ENCODE measurements around the gene GALNT1. TPM values are rescaled to one million over a fixed set of nuclear protein-coding genes. Genes with fewer than 3 reads are reported as not detected.

The GALNT1 gene
- total and polyA plus RNA-seq, 2 donors (not counting 1 experiment from before 2014, with no cell fraction given), result 7.5 to 51.3 TPM

- Mint-ChIP-seq H3K27me3 (peaks cover 3% of the 10 kb centered on the region), H3K4me1 (no peaks in the 10 kb centered on the region), H3K4me3 (no peak overlapping the region), H3K9me3 (ENCODE audit: insufficient read depth) (no peaks in the 10 kb centered on the region), H3K27ac (no peak overlapping the region)
- ChIA-PET POLR2A (no interaction called here), CTCF (no interaction called here)
- Histone ChIP-seq H4K20me1 (ENCODE audit: control insufficient read depth, insufficient read depth, low read length, poor library complexity, severe bottlenecking) (no peaks in the 10 kb centered on the region), H3K4me3 (ENCODE audit: control extremely low read depth in 1 of 5, extremely low read depth in 1 of 5, insufficient read depth in 1 of 5, low read depth in 2 of 5, low read length in 4 of 5) (no peak overlapping the region), H3K4me1 (ENCODE audit: control insufficient read depth in 2 of 2, insufficient read depth in 2 of 2, low read length in 2 of 2) (no peaks in the 10 kb centered on the region), H3K27ac (ENCODE audit: low read length in 2 of 2) (no peak overlapping the region), H2AFZ (ENCODE audit: insufficient read depth, low read depth, low read length, poor library complexity, severe bottlenecking) (no peak overlapping the region), H3K9ac (ENCODE audit: low read length) (no peak overlapping the region), H3K79me2 (ENCODE audit: control insufficient read depth, insufficient read depth, low read length) (no peaks in the 10 kb centered on the region), H3K9me3 (ENCODE audit: control extremely low read depth in 1 of 3, control insufficient read depth in 2 of 3, insufficient read depth in 1 of 3, low read length in 2 of 3) (peaks cover 0 to 2% (median 0%) of the 10 kb centered on the region in 3 donors), H3K4me2 (replicated peaks; ENCODE audit: low read depth, low read length, poor library complexity, severe bottlenecking) (no peak overlapping the region), H3K27me3 (replicated peaks in 1 of 4; ENCODE audit: control extremely low read depth in 1 of 4, control insufficient read depth in 3 of 4, insufficient read depth in 4 of 4, low read length in 3 of 4) (peaks cover 0 to 5% (median 0%) of the 10 kb centered on the region in 4 experiments), H3K36me3 (replicated peaks in 1 of 2; ENCODE audit: control extremely low read depth in 1 of 2, control insufficient read depth in 1 of 2, extremely low read depth in 1 of 2, insufficient read depth in 2 of 2, low read length in 1 of 2) (no peaks in the 10 kb centered on the region)
- WGBS (ENCODE audit: insufficient coverage), result 100% methylated on average over 1 of the region's 2 CpGs
- ATAC-seq (ENCODE audit: low read depth) (no peak), DNase-seq (no peak)
- TF ChIP-seq, protein P1, sequence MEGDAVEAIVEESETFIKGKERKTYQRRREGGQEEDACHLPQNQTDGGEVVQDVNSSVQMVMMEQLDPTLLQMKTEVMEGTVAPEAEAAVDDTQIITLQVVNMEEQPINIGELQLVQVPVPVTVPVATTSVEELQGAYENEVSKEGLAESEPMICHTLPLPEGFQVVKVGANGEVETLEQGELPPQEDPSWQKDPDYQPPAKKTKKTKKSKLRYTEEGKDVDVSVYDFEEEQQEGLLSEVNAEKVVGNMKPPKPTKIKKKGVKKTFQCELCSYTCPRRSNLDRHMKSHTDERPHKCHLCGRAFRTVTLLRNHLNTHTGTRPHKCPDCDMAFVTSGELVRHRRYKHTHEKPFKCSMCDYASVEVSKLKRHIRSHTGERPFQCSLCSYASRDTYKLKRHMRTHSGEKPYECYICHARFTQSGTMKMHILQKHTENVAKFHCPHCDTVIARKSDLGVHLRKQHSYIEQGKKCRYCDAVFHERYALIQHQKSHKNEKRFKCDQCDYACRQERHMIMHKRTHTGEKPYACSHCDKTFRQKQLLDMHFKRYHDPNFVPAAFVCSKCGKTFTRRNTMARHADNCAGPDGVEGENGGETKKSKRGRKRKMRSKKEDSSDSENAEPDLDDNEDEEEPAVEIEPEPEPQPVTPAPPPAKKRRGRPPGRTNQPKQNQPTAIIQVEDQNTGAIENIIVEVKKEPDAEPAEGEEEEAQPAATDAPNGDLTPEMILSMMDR (IDR thresholded peaks at IDR 0.05), result no peak
- no peak for TF ChIP-seq EZH2 (IDR thresholded peaks at IDR 0.05; ENCODE audit: borderline replicate concordance, insufficient read depth, low read depth, low read length, poor library complexity, severe bottlenecking)
- intact Hi-C loops (cut with micrococcal nuclease), result no loop called here
These were observed 34.4 kb upstream of the GALNT1 start for GRCh38 chr18:35547008-35547605.

- Histone ChIP-seq H4K20me1 (ENCODE audit: control insufficient read depth, insufficient read depth, low read length, poor library complexity, severe bottlenecking) (no peaks in the 10 kb centered on the region), H3K36me3 (replicated peaks in 1 of 2; ENCODE audit: control extremely low read depth in 1 of 2, control insufficient read depth in 1 of 2, extremely low read depth in 1 of 2, insufficient read depth in 2 of 2, low read length in 1 of 2) (no peaks in the 10 kb centered on the region), H3K27ac (ENCODE audit: low read length in 2 of 2) (no peak overlapping the region), H3K4me2 (replicated peaks; ENCODE audit: low read depth, low read length, poor library complexity, severe bottlenecking) (no peak overlapping the region), H2AFZ (ENCODE audit: insufficient read depth, low read depth, low read length, poor library complexity, severe bottlenecking) (no peak overlapping the region), H3K27me3 (replicated peaks in 1 of 4; ENCODE audit: control extremely low read depth in 1 of 4, control insufficient read depth in 3 of 4, insufficient read depth in 4 of 4, low read length in 3 of 4) (peaks cover 0 to 5% (median 0%) of the 10 kb centered on the region in 4 experiments), H3K9me3 (ENCODE audit: control extremely low read depth in 1 of 3, control insufficient read depth in 2 of 3, insufficient read depth in 1 of 3, low read length in 2 of 3) (no peaks in the 10 kb centered on the region), H3K4me3 (ENCODE audit: control extremely low read depth in 1 of 5, extremely low read depth in 1 of 5, insufficient read depth in 1 of 5, low read depth in 2 of 5, low read length in 4 of 5) (no peak overlapping the region), H3K79me2 (ENCODE audit: control insufficient read depth, insufficient read depth, low read length) (no peaks in the 10 kb centered on the region), H3K4me1 (ENCODE audit: control insufficient read depth in 2 of 2, insufficient read depth in 2 of 2, low read length in 2 of 2) (no peaks in the 10 kb centered on the region), H3K9ac (ENCODE audit: low read length) (no peak overlapping the region)
- Mint-ChIP-seq H3K4me3 (no peak overlapping the region), H3K27me3 (peaks cover 3% of the 10 kb centered on the region), H3K27ac (no peak overlapping the region), H3K9me3 (ENCODE audit: insufficient read depth) (no peaks in the 10 kb centered on the region), H3K4me1 (no peaks in the 10 kb centered on the region)
- no peak for DNase-seq
- whole genome bisulfite sequencing (ENCODE audit: insufficient coverage), result 100% methylated on average over 1 of the region's 1 CpG
- ChIA-PET CTCF (no interaction called here), POLR2A (no interaction called here)
- ATAC-seq (ENCODE audit: low read depth), result no peak
- no peak for TF ChIP-seq EZH2 (IDR thresholded peaks at IDR 0.05; ENCODE audit: borderline replicate concordance, insufficient read depth, low read depth, low read length, poor library complexity, severe bottlenecking)
- TF ChIP-seq, protein P1 (IDR thresholded peaks at IDR 0.05), result no peak
- intact Hi-C loops (cut with micrococcal nuclease), result no loop called here
These were observed 32.0 kb upstream of the GALNT1 start for GRCh38 chr18:35549564-35549963.
